GM23338 (cell line): ENCODE measurements around the gene CUX1. TPM values are rescaled to one million over a fixed set of nuclear protein-coding genes. Genes with fewer than 3 reads are reported as not detected.

Experiments
- ATAC-seq: fragments of 200-7000 bp; cut with Tn5 transposase; 3 replicates; pipeline ENCODE4 v1.9.1; 2020
- DNase-seq: peaks from one replicate; pipeline ENCODE4 v3.0.0-alpha.2; 2015; ENCODE audit warnings: low spot score
- H2AFZ ChIP-seq: fragments of 200-600 bp; sonication (generic); 2 replicates; pipeline ENCODE4 v1.8.0; 2016; ENCODE audit warnings: antibody characterized with exemption, mild to moderate bottlenecking, moderate library complexity
- H3F3A ChIP-seq: fragments of 200-600 bp; sonication (generic); replicated peaks from 2 replicates; pipeline ENCODE4 v1.8.0; 2017; ENCODE audit warnings: antibody characterized with exemption, mixed run types, low read depth
- H3K27ac ChIP-seq: fragments of 200-600 bp; sonication (generic); 2 replicates; pipeline ENCODE4 v1.6.1; 2016; ENCODE audit warnings: low read depth
- H3K27me3 ChIP-seq: fragments of 200-600 bp; sonication (generic); 2 replicates; pipeline ENCODE4 v1.8.0; 2016; ENCODE audit warnings: mild to moderate bottlenecking, mixed run types, moderate library complexity; ENCODE audit not compliant: insufficient read depth
- H3K36me3 ChIP-seq: fragments of 200-600 bp; sonication (generic); 2 replicates; pipeline ENCODE4 v1.8.0; 2016; ENCODE audit warnings: mild to moderate bottlenecking; ENCODE audit not compliant: insufficient read depth
- H3K4me1 ChIP-seq: fragments of 200-600 bp; sonication (generic); 2 replicates; pipeline ENCODE4 v1.8.0; 2016; ENCODE audit warnings: mild to moderate bottlenecking, moderate library complexity; ENCODE audit not compliant: insufficient read depth
- H3K4me2 ChIP-seq: fragments of 200-600 bp; sonication (generic); 2 replicates; pipeline ENCODE4 v1.7.1; 2017; ENCODE audit warnings: mixed run types
- H3K4me3 ChIP-seq: fragments of 200-600 bp; sonication (generic); 2 replicates; pipeline ENCODE4 v1.6.1; 2016; ENCODE audit warnings: mixed run types
- H3K79me2 ChIP-seq: fragments of 200-600 bp; sonication (generic); replicated peaks from 2 replicates; pipeline ENCODE4 v1.8.0; 2017; ENCODE audit warnings: mild to moderate bottlenecking; ENCODE audit not compliant: insufficient read depth
- H3K9me2 ChIP-seq: fragments of 200-600 bp; sonication (generic); 2 replicates; pipeline ENCODE4 v1.8.0; 2017; ENCODE audit not compliant: insufficient read depth
- H4K20me1 ChIP-seq: fragments of 200-600 bp; sonication (generic); replicated peaks from 2 replicates; pipeline ENCODE4 v1.8.0; 2017; ENCODE audit warnings: mild to moderate bottlenecking; ENCODE audit not compliant: insufficient read depth
- H3K27ac Mint-ChIP-seq: 2 replicates; pipeline ENCODE4 v1.8.0; 2020; ENCODE audit warnings: inconsistent platforms, mild to moderate bottlenecking, moderate library complexity, mixed read lengths
- H3K27me3 Mint-ChIP-seq: 3 replicates; pipeline ENCODE4 v1.8.0; 2022; ENCODE audit warnings: low read depth, mild to moderate bottlenecking, moderate library complexity, mixed read lengths, inconsistent platforms; ENCODE audit not compliant: insufficient read depth, poor library complexity
- H3K36me3 Mint-ChIP-seq: 3 replicates; pipeline ENCODE4 v1.8.0; 2021; ENCODE audit warnings: low read depth, mild to moderate bottlenecking, inconsistent platforms, moderate library complexity, mixed read lengths
- H3K4me1 Mint-ChIP-seq: 3 replicates; pipeline ENCODE4 v1.8.0; 2020; ENCODE audit warnings: mild to moderate bottlenecking, inconsistent platforms, mixed read lengths
- H3K4me3 Mint-ChIP-seq: 3 replicates; pipeline ENCODE4 v1.8.0; 2021; ENCODE audit warnings: moderate library complexity, mild to moderate bottlenecking, inconsistent platforms, mixed read lengths
- H3K9me3 Mint-ChIP-seq: 3 replicates; pipeline ENCODE4 v1.8.0; 2020; ENCODE audit warnings: moderate library complexity, mild to moderate bottlenecking, inconsistent platforms, mixed read lengths
- CREB1 ChIP-seq: fragments of 250-450 bp; sonication (Bioruptor Pico); IDR thresholded peaks from 2 replicates; pipeline ENCODE4 v1.5.0; 2020; ENCODE audit warnings: low read depth, mild to moderate bottlenecking, moderate library complexity
- EZH2 ChIP-seq: fragments of 200-600 bp; sonication (generic); IDR thresholded peaks from one replicate; pipeline ENCODE4 v1.8.0; 2017; ENCODE audit warnings: antibody characterized with exemption, mild to moderate bottlenecking, low read depth; ENCODE audit not compliant: unreplicated experiment
- EZH2phosphoT487 ChIP-seq: fragments of 200-600 bp; sonication (generic); IDR thresholded peaks from one replicate; pipeline ENCODE4 v1.8.1; 2018; ENCODE audit warnings: antibody characterized with exemption; ENCODE audit not compliant: unreplicated experiment
- JUNB ChIP-seq: IDR thresholded peaks from one replicate; pipeline ENCODE4 v1.6.1; 2016; ENCODE audit warnings: antibody characterized with exemption; ENCODE audit not compliant: unreplicated experiment
- NANOG ChIP-seq: IDR thresholded peaks from 2 replicates; pipeline ENCODE4 v1.6.1; 2016; ENCODE audit warnings: antibody characterized with exemption, borderline replicate concordance
- POLR2AphosphoS5 ChIP-seq: IDR thresholded peaks from 2 replicates; pipeline ENCODE4 v1.6.1; 2016; ENCODE audit warnings: antibody characterized with exemption, low read depth
- STAT1 ChIP-seq: IDR thresholded peaks from one replicate; pipeline ENCODE4 v1.6.1; 2016; ENCODE audit warnings: antibody characterized with exemption; ENCODE audit not compliant: unreplicated experiment
- ZNF114 ChIP-seq: fragments of 250-450 bp; sonication (Bioruptor Pico); IDR thresholded peaks from 2 replicates; pipeline ENCODE4 v1.5.0; 2020; ENCODE audit warnings: mild to moderate bottlenecking, moderate library complexity
- ZNF331 ChIP-seq: fragments of 250-450 bp; sonication (Bioruptor Pico); IDR thresholded peaks from 2 replicates; pipeline ENCODE4 v1.5.0; 2020; ENCODE audit warnings: low read depth, mild to moderate bottlenecking, moderate library complexity
- polyA plus RNA-seq: library from polyadenylated mRNA; unstranded; fragments of >200 nt; fragmentation: Nextera tagmentation; extraction: Ambion mirVana; gene quantifications from 2 replicates; pipeline ENCODE4 v1.2.1, GENCODE V29; 2016
- total RNA-seq: library from RNA; depleted of rRNA; stranded (reverse); fragments of >200 nt; shearing (Covaris generic); gene quantifications from 2 replicates; pipeline ENCODE4 v1.2.3, GENCODE V29; 2014
- TF ChIP-seq, protein P1 (sequence below): fragments of 250-450 bp; sonication (Bioruptor Pico); IDR thresholded peaks from 2 replicates; pipeline ENCODE4 v1.5.0; 2020; ENCODE audit warnings: mild to moderate bottlenecking, moderate library complexity
- TF ChIP-seq, protein P2 (sequence below): IDR thresholded peaks from 2 replicates; pipeline ENCODE4 v1.6.1; 2016; ENCODE audit warnings: antibody characterized with exemption
- TF ChIP-seq, protein P3 (sequence below), 2 experiments: fragments of 200-600 bp in 1 of 2; sonication (generic) in 1 of 2; conservative IDR thresholded peaks; 2 replicates each; pipeline versions ENCODE4 v1.5.1 to v1.6.1; 2016 to 2017; ENCODE audit warnings: antibody characterized with exemption in 2 of 2, low read depth in 2 of 2, mild to moderate bottlenecking in 2 of 2, moderate library complexity in 1 of 2
- TF ChIP-seq, protein P4 (sequence below): IDR thresholded peaks from one replicate; pipeline ENCODE4 v1.6.1; 2018; ENCODE audit warnings: antibody characterized with exemption; ENCODE audit not compliant: unreplicated experiment

The CUX1 gene
- total and polyA plus RNA-seq, 2 experiments from 2014 or later = 49.9 to 64.0 TPM

DNA sequence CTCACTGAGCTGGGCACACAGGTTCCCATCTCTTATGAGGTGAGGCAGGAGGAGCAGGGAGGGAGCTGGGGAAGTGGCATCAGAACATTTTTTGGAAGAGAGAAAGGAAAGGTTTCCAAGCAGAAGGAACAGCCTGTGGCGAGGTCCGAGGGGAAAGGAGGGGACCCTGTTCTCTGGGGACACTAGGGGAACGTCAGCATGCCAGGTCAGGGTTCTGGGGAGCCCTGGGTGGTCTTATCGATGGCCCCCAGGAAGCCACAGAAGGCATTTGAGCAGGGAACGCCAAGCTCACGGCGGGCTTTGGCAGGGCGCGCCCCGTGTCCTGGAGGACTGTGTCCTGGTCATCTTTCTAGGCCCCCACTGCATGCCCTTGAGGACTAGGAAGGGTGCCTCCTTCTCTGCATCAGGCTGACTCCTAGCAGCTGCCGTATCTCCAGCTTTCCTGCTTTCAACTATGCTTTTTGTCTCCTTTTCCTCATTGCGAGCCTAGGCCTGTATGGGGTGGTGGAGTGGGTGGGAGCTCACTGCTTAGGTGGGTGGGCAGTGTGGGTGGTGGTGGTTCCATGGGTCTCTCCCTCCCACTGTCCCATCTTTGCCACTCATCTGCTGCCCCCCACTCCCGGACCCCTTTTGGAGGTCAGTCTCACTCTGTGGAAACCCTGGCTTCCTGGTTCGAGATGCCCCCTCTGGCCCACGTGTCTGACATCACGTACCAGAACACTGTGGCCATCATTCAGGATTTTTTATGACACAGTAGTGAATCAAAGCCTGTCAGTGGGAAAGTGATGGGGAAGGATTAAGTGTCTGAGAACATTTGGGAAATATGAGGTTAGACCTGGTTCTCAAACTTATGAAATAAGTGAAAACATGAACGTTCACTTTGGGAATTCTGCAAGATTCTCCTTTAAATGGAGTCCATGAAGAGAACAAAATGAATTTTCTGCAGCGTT lies 89.1 kb downstream of the CUX1 start:
- peaks cover 19% of the 10 kb centered on the region for H3K4me1 Mint-ChIP-seq
- H4K20me1 ChIP-seq = peaks cover 45% of the 10 kb centered on the region
- no peak overlapping the region for H3K4me3 Mint-ChIP-seq
- DNase-seq = no peak
- 0 out of 2 replicates have a peak, but pooled peaks cover 6% of the 10 kb centered on the region for H3K4me1 ChIP-seq
- H3F3A ChIP-seq = no peaks in the 10 kb centered on the region
- no peak for ATAC-seq
- H3K27ac ChIP-seq = no peak overlapping the region
- no peaks in the 10 kb centered on the region for H3K9me3 Mint-ChIP-seq
- no peak overlapping the region; the same call in 1 of the 2 replicates for H3K27ac Mint-ChIP-seq
- H3K4me3 ChIP-seq = no peak overlapping the region
- H3K27me3 Mint-ChIP-seq = peaks cover 7% of the 10 kb centered on the region
- no peaks in the 10 kb centered on the region for H3K36me3 ChIP-seq
- no peaks in the 10 kb centered on the region for H3K9me2 ChIP-seq
- peaks cover 97% of the 10 kb centered on the region for H3K79me2 ChIP-seq
- peaks cover 5% of the 10 kb centered on the region; the same call in 2 of the 3 replicates for H3K36me3 Mint-ChIP-seq
- no peak overlapping the region for H2AFZ ChIP-seq
- H3K27me3 ChIP-seq = no peaks in the 10 kb centered on the region
- TF ChIP-seq, protein P1, sequence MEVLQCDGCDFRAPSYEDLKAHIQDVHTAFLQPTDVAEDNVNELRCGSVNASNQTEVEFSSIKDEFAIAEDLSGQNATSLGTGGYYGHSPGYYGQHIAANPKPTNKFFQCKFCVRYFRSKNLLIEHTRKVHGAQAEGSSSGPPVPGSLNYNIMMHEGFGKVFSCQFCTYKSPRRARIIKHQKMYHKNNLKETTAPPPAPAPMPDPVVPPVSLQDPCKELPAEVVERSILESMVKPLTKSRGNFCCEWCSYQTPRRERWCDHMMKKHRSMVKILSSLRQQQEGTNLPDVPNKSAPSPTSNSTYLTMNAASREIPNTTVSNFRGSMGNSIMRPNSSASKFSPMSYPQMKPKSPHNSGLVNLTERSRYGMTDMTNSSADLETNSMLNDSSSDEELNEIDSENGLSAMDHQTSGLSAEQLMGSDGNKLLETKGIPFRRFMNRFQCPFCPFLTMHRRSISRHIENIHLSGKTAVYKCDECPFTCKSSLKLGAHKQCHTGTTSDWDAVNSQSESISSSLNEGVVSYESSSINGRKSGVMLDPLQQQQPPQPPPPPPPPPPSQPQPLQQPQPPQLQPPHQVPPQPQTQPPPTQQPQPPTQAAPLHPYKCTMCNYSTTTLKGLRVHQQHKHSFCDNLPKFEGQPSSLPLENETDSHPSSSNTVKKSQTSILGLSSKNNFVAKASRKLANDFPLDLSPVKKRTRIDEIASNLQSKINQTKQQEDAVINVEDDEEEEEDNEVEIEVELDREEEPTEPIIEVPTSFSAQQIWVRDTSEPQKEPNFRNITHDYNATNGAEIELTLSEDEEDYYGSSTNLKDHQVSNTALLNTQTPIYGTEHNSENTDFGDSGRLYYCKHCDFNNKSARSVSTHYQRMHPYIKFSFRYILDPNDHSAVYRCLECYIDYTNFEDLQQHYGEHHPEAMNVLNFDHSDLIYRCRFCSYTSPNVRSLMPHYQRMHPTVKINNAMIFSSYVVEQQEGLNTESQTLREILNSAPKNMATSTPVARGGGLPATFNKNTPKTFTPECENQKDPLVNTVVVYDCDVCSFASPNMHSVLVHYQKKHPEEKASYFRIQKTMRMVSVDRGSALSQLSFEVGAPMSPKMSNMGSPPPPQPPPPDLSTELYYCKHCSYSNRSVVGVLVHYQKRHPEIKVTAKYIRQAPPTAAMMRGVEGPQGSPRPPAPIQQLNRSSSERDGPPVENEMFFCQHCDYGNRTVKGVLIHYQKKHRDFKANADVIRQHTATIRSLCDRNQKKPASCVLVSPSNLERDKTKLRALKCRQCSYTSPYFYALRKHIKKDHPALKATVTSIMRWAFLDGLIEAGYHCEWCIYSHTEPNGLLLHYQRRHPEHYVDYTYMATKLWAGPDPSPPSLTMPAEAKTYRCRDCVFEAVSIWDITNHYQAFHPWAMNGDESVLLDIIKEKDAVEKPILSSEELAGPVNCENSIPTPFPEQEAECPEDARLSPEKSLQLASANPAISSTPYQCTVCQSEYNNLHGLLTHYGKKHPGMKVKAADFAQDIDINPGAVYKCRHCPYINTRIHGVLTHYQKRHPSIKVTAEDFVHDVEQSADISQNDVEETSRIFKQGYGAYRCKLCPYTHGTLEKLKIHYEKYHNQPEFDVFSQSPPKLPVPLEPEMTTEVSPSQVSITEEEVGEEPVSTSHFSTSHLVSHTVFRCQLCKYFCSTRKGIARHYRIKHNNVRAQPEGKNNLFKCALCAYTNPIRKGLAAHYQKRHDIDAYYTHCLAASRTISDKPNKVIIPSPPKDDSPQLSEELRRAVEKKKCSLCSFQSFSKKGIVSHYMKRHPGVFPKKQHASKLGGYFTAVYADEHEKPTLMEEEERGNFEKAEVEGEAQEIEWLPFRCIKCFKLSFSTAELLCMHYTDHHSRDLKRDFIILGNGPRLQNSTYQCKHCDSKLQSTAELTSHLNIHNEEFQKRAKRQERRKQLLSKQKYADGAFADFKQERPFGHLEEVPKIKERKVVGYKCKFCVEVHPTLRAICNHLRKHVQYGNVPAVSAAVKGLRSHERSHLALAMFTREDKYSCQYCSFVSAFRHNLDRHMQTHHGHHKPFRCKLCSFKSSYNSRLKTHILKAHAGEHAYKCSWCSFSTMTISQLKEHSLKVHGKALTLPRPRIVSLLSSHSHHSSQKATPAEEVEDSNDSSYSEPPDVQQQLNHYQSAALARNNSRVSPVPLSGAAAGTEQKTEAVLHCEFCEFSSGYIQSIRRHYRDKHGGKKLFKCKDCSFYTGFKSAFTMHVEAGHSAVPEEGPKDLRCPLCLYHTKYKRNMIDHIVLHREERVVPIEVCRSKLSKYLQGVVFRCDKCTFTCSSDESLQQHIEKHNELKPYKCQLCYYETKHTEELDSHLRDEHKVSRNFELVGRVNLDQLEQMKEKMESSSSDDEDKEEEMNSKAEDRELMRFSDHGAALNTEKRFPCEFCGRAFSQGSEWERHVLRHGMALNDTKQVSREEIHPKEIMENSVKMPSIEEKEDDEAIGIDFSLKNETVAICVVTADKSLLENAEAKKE (CRISPR knock-in tag) = no peak
- TF ChIP-seq EZH2 = no peak
- TF ChIP-seq, protein P2, sequence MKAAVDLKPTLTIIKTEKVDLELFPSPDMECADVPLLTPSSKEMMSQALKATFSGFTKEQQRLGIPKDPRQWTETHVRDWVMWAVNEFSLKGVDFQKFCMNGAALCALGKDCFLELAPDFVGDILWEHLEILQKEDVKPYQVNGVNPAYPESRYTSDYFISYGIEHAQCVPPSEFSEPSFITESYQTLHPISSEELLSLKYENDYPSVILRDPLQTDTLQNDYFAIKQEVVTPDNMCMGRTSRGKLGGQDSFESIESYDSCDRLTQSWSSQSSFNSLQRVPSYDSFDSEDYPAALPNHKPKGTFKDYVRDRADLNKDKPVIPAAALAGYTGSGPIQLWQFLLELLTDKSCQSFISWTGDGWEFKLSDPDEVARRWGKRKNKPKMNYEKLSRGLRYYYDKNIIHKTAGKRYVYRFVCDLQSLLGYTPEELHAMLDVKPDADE = no peak
- TF ChIP-seq NANOG = no peak
- TF ChIP-seq, protein P3, sequence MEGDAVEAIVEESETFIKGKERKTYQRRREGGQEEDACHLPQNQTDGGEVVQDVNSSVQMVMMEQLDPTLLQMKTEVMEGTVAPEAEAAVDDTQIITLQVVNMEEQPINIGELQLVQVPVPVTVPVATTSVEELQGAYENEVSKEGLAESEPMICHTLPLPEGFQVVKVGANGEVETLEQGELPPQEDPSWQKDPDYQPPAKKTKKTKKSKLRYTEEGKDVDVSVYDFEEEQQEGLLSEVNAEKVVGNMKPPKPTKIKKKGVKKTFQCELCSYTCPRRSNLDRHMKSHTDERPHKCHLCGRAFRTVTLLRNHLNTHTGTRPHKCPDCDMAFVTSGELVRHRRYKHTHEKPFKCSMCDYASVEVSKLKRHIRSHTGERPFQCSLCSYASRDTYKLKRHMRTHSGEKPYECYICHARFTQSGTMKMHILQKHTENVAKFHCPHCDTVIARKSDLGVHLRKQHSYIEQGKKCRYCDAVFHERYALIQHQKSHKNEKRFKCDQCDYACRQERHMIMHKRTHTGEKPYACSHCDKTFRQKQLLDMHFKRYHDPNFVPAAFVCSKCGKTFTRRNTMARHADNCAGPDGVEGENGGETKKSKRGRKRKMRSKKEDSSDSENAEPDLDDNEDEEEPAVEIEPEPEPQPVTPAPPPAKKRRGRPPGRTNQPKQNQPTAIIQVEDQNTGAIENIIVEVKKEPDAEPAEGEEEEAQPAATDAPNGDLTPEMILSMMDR (conservative IDR thresholded peaks at IDR 0.05; ENCODE audit: low read depth in 2 of 2) = no peak
- no peak for TF ChIP-seq POLR2AphosphoS5
- TF ChIP-seq, protein P4, sequence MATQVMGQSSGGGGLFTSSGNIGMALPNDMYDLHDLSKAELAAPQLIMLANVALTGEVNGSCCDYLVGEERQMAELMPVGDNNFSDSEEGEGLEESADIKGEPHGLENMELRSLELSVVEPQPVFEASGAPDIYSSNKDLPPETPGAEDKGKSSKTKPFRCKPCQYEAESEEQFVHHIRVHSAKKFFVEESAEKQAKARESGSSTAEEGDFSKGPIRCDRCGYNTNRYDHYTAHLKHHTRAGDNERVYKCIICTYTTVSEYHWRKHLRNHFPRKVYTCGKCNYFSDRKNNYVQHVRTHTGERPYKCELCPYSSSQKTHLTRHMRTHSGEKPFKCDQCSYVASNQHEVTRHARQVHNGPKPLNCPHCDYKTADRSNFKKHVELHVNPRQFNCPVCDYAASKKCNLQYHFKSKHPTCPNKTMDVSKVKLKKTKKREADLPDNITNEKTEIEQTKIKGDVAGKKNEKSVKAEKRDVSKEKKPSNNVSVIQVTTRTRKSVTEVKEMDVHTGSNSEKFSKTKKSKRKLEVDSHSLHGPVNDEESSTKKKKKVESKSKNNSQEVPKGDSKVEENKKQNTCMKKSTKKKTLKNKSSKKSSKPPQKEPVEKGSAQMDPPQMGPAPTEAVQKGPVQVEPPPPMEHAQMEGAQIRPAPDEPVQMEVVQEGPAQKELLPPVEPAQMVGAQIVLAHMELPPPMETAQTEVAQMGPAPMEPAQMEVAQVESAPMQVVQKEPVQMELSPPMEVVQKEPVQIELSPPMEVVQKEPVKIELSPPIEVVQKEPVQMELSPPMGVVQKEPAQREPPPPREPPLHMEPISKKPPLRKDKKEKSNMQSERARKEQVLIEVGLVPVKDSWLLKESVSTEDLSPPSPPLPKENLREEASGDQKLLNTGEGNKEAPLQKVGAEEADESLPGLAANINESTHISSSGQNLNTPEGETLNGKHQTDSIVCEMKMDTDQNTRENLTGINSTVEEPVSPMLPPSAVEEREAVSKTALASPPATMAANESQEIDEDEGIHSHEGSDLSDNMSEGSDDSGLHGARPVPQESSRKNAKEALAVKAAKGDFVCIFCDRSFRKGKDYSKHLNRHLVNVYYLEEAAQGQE = no peak
- TF ChIP-seq JUNB = no peak
- TF ChIP-seq ZNF331 = no peak
- no peak for TF ChIP-seq ZNF114
- no peak for TF ChIP-seq CREB1 (CRISPR knock-in tag)
- TF ChIP-seq STAT1 = no peak
- TF ChIP-seq EZH2phosphoT487 = no peak
- no peak overlapping the region for H3K4me2 ChIP-seq
